Measurements from ENCODE around the gene CPNE8. TPM values are rescaled to one million over a fixed set of nuclear protein-coding genes. Genes with fewer than 3 reads are reported as not detected.

CPNE8 gene
- total RNA-seq, result 1 to 10 TPM; 3.8 to 7.0 (median 4.6) TPM

GRCh38 chr12:38905480-38906351 lies at the start of gene CPNE8:
Gene CPNE8, minus strand, starts transcription at chr12:38905591. Its CDS starts 57 bp downstream, at chr12:38905534.
- in situ Hi-C loops (cut with MboI; ENCODE audit: low sequenced_read_pairs in 4 of 4), result no loop called here
- intact Hi-C loops (cut with DNase I; ENCODE audit: low total_unique reads), result no loop called here
- DNase-seq (peak; percentile 60 to 65), ATAC-seq (peak; percentile 55 to 57)
- Histone ChIP-seq H3K27ac (peak within 1 kb of the TSS; percentile 80 to 92 (median 85)), H3K4me1 (peaks cover 0 to 3% of the 10 kb centered on the region in 2 donors), H3K4me3 (peak within 1 kb of the TSS; percentile 51 to 69 (median 62)), H3K27me3 (peaks cover 3 to 11% (median 4%) of the 10 kb centered on the region in 3 donors), H3K36me3 (no peaks in the 10 kb centered on the region), H3K9me3 (no peaks in the 10 kb centered on the region)
- TF ChIP-seq CTCF (IDR thresholded peaks at IDR 0.05 in 4 of 5, conservative IDR thresholded peaks at IDR 0.05 in 1 of 5) (no peak), POLR2A (IDR thresholded peaks at IDR 0.05) (peak; percentile 39 to 64)

DNA sequence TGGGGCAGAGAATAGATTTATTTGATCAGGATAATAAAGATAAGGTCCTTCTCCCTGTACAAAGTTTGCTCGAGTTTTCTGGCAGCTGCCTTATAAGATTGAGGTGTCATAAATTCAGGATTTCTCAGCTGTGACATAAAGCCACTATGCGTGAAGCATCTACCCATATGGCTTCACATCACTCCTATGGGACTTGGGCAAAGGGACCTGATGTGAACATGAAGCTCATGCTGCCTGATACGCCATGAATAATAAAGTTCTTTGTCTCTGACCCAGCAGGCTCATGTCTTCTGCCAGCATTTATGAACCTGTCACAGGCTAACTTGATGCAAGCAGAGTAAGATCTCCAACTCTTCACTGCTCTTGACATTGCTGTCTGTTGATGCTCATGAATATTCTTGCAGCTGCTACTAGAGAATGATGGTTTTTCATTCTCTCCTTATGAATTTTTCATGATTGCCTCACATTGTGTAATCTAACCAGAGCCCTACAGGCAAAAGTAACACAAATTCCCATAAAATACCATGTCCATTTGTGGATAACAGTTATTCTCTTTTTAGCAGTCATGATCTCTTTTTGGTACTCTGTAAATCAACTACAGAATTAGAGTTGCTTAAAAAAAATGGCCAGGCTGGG lies 49.0 kb upstream of the CPNE8 start:
- ATAC-seq, result no peak

GRCh38 chr12:38949363-38949762 lies 44.0 kb upstream of the CPNE8 start:
- ATAC-seq, result no peak
- Histone ChIP-seq H3K36me3 (no peaks in the 10 kb centered on the region), H3K27ac (no peak overlapping the region), H3K27me3 (no peaks in the 10 kb centered on the region), H3K4me3 (no peak overlapping the region), H3K4me1 (no peaks in the 10 kb centered on the region), H3K9me3 (no peaks in the 10 kb centered on the region)
- DNase-seq, result no peak
- in situ Hi-C loops (cut with MboI; ENCODE audit: low sequenced_read_pairs in 4 of 4), result no loop called here
- intact Hi-C loops (cut with DNase I; ENCODE audit: low total_unique reads), result no loop called here
- TF ChIP-seq POLR2A (IDR thresholded peaks at IDR 0.05) (no peak), CTCF (IDR thresholded peaks at IDR 0.05 in 4 of 5, conservative IDR thresholded peaks at IDR 0.05 in 1 of 5) (no peak)

More for the DNA sequence above, 49.0 kb upstream of the CPNE8 start:
- Histone ChIP-seq H3K9me3 (no peaks in the 10 kb centered on the region), H3K27me3 (no peaks in the 10 kb centered on the region), H3K4me1 (no peaks in the 10 kb centered on the region), H3K4me3 (no peak overlapping the region), H3K27ac (no peak overlapping the region), H3K36me3 (no peaks in the 10 kb centered on the region)
- no peak for DNase-seq
- in situ Hi-C loops (cut with MboI; ENCODE audit: low sequenced_read_pairs in 4 of 4) (no loop called here), intact Hi-C loops (cut with DNase I; ENCODE audit: low total_unique reads) (no loop called here)
- TF ChIP-seq POLR2A (IDR thresholded peaks at IDR 0.05), result no peak
- TF ChIP-seq CTCF (IDR thresholded peaks at IDR 0.05 in 4 of 5, conservative IDR thresholded peaks at IDR 0.05 in 1 of 5), result no peak

- TF ChIP-seq POLR2A (IDR thresholded peaks at IDR 0.05), result no peak
- no peak for TF ChIP-seq CTCF (IDR thresholded peaks at IDR 0.05 in 4 of 5, conservative IDR thresholded peaks at IDR 0.05 in 1 of 5)
- Histone ChIP-seq H3K27ac (no peak overlapping the region), H3K4me1 (no peaks in the 10 kb centered on the region), H3K36me3 (no peaks in the 10 kb centered on the region), H3K27me3 (no peaks in the 10 kb centered on the region), H3K9me3 (no peaks in the 10 kb centered on the region), H3K4me3 (no peak overlapping the region)
- ATAC-seq (no peak), DNase-seq (no peak)
- intact Hi-C loops (cut with DNase I; ENCODE audit: low total_unique reads) (no loop called here), in situ Hi-C loops (cut with MboI; ENCODE audit: low sequenced_read_pairs in 4 of 4) (no loop called here)
These were observed 29.3 kb upstream of the CPNE8 start for GRCh38 chr12:38934686-38935085.
